GM18526 (cell line): ENCODE measurements around the gene LENG8.

Source experiments
- POLR2A ChIP-seq: IDR thresholded peaks from 3 replicates; pipeline ENCODE4 v1.6.1; 2011; ENCODE audit not compliant: insufficient read length; ENCODE audit errors: extremely low read depth

The LENG8 gene

GRCh38 chr19:54431255-54431838, 17.7 kb upstream of the LENG8 start:
- no peak for TF ChIP-seq POLR2A

- no peak for TF ChIP-seq POLR2A
Measured at GRCh38 chr19:54432144-54432738, 16.8 kb upstream of the LENG8 start.

- no peak for TF ChIP-seq POLR2A
Measured at GRCh38 chr19:54433697-54434096, 15.3 kb upstream of the LENG8 start.

DNA sequence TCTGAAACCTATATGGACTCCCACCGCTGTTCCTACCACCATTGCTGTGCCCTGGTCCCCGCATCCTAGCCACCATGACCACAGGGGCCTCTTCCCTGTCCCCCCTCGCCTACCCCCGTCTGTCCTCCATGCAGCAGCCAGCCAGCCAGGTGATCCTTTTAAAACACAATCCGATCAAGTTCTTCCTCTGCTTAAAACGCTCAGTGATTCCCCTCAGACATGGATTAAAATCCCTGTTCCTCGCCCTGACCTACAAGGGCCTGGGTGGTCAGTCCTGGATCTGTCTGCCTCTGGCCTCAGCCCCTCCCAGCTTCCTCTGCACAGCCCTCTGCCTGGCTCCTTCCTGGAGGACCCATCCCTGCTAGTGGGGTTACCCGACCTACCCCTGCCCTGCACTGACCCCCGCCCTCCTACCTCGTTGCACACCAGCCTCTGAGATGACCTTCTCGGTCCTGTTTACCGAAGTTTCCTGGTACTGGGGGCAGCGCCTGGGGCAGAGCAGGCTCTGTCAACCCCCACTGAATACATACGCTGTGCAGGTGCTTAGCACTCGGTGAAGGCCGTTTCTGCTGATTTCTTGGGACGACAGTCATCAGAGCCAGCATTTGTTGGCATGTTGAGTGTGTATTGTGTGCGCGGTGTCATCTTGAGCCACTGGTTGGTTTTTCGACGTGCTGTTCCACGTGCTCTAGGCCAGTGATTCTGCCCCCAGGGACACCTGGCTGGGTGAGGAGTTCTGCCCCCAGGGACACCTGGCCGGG, 14.7 kb upstream of the LENG8 start:
- no peak for TF ChIP-seq POLR2A

DNA sequence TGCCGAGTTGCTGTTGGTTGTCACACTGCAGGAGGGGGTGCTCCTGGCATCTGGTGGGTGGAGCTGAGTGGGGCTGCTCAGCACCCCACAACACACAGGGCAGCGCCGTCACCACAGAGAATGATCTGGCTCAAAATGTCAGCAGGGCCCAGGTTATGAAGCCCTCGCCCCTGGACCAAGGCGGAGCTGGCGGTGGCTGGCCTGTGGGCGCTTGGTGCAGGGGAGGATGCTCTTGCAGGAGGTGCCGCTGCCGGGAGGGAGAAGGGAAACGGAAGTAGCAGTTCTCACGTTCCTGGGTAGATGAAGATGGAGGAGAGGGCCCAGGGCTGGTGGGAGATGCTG, 14.2 kb upstream of the LENG8 start:
- no peak for TF ChIP-seq POLR2A

GRCh38 chr19:54435551-54436016, 13.4 kb upstream of the LENG8 start:
- TF ChIP-seq POLR2A, result no peak

GRCh38 chr19:54436031-54436523, 12.9 kb upstream of the LENG8 start:
- no peak for TF ChIP-seq POLR2A

GRCh38 chr19:54436628-54437252, 12.3 kb upstream of the LENG8 start:
- no peak for TF ChIP-seq POLR2A

DNA sequence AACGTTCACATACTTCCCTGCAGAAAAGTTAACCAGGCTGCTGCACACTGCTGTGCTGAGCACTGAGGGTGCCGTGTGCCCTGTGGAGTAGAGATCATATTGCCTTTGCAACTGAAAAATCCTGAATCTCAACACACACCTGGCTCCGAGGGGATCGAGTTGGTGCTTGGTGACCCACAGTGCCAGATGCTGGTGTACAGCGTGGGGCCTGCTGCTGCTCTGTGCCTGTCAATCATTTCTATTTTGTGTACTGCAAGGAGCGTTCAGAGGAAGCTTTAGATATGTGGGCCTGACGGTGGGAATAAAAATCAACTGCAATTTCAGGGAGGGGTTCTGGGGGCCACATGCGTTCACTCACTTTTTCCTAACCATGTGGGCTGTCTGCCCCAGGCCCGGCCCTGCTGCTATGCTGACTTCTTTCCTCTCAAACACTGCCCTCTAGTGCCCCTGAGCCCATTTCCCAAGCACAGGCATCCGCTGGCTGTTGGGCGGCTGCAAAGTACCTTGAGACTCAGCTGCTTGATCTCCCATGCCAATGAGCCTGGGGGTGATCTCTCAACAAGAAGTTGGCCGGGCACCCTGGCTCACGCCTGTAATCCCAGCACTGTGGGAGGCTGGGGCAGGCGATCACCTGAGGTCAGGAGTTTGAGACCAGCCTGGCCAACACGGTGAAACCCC, 9.7 kb upstream of the LENG8 start:
- TF ChIP-seq POLR2A, result no peak

DNA sequence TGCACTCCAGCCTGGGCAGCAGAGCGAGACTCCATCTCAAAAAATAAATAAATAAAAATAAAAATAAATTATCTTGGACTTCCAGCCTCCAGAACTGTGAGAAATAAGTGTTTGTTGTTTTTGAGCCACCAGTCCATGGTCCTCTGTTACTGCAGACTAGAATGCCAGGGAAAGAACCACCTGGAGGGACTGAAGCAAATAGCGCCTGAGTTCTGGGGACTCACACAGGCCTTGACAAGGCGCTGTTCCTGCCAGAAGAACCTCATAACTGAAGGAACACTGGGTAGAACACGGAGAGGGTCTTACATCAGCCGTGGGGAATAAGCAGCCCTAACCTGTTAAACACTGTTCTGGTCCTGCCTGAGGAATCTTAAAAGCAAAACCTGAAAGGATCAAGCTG, 8.4 kb upstream of the LENG8 start:
- no peak for TF ChIP-seq POLR2A

- TF ChIP-seq POLR2A, result no peak
Measured at GRCh38 chr19:54444737-54445136, 4.3 kb upstream of the LENG8 start.

DNA sequence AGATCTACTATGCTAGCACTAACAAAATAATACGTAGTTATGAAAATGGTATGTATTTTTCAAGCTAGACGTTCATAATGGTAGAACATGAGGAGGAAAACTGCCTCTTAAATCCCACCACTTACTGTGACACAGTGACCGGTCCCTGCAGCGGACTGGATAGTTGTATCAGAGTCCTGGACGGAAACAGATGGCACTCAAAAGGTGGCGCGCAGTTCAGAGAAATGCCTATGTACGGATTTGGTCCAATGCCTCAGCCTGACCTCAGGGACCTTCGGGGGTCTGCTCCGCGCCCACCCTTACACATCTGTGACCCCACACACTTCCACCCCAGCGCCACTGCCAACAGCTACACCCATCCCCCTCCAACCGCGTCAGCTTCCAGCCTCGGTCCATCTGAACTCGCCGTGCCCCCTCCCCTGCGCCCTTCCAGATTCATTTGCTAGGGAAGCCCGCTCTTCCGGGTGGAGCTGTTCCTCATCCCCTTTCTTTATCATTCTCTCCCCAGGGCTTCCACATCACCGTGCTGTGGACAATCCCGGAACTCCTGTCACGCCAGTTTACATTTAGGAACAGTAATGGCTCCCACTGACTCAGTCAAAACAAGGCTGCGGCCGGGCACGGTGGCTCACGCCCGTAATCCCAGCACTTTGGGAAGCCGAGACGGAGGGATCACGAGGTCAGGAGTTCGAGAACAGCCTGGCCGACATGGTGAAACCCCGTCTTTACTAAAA, 792 bp upstream of the LENG8 start:
- no peak for TF ChIP-seq POLR2A

GRCh38 chr19:54449701-54450069, 686 bp downstream of the LENG8 start:
- TF ChIP-seq POLR2A, result no peak

DNA sequence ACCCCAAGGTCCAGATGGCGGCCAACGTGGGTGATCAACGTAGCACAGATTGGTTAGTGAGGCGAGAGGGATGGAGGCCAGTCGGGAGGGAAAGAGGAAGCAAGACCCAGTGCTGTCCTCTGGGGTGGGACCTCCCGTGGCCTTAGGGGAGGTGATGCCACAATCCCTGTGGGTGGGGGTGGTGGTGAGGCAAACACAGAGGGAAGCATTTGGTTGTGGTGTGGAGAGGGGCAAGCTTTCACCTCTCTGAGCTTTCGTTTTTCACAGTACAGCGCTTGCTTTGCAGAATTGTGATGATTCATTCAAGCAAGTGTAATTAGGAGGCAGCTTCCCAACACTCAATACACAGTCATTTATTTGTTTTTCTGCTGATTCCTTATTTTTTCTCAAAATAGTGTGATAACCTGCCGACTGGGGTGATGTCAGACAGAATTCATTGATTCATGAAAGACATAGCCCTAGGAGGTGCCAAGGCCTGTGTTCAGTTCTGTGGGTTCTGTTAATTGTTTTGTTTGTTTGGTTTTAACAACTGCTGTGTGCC, 2.4 kb downstream of the LENG8 start:
- no peak for TF ChIP-seq POLR2A

DNA sequence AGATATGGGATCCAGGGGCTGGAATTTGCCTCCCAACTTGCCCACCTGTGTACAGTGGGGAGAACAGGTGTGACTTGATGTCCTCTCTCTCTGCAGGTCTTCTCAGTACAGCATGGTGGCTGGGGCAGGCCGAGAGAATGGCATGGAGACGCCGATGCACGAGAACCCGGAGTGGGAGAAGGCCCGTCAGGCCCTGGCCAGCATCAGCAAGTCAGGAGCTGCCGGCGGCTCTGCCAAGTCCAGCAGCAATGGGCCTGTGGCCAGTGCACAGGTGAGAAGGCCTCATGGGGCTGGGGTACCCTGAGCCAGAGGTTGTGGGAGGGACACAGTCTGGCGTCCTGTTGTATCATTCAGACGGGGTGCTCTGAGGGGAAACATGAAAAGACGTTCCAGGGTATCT, 3.0 kb downstream of the LENG8 start:
- TF ChIP-seq POLR2A, result no peak

- TF ChIP-seq POLR2A, result no peak
Measured at GRCh38 chr19:54452626-54453025, 3.6 kb downstream of the LENG8 start.
